ENCODE results near the gene LRBA.
"Not testable (repeated sequence)": the region's sequence is repeated elsewhere in the genome, so short reads cannot be mapped to it uniquely, and the experiment has no call there.

LRBA gene

GRCh38 chr4:150547154-150547838, 467.8 kb downstream of the LRBA start:
- no peak for DNase-seq

GRCh38 chr4:150546286-150546685, 468.8 kb downstream of the LRBA start:
- DNase-seq, result no peak

DNA sequence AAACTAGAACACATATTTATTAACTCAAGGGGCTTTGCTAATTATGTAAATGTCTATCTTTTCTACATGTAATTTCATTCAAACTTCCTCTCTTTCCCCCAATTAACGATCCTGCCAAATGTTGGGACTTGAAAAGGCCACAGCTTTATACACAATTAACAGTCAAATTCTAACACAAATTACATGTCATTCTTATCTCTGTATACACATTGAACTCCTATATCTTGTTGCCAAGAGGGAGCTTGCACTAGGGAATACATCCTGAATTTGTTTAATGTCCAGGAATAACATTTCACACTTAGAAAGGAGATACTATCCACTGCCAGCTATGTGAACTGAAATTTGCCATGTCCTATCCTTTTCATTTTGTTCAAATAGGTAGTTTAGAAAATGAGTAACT, 472.0 kb downstream of the LRBA start:
- no peak for DNase-seq

- DNase-seq, result no peak
Measured at GRCh38 chr4:150541681-150542080, 473.4 kb downstream of the LRBA start.

DNA sequence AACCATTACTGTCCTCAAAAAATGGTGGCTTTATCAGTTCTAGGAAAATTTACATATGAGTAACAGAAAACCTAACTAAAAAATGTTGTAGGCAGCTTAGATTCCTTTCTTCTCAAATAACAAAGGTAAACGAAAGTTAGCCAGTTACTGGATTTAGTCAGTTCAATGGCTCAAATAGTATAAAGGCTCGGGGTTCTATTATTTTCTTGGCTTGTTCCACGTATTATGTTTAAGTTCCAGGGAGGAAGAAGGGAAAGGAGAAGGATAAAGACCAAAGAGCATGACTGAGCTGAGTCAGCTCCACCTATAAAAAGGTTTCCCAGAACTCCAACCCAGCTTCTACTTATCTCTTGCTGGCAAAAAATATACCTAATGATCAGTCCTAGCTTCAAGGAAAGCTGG, 474.1 kb downstream of the LRBA start:
- DNase-seq, result no peak

- no peak for DNase-seq
Measured at GRCh38 chr4:150540536-150540935, 474.5 kb downstream of the LRBA start.

- not testable (repeated sequence) for DNase-seq
Measured at GRCh38 chr4:150537911-150538310, 477.2 kb downstream of the LRBA start.

DNA sequence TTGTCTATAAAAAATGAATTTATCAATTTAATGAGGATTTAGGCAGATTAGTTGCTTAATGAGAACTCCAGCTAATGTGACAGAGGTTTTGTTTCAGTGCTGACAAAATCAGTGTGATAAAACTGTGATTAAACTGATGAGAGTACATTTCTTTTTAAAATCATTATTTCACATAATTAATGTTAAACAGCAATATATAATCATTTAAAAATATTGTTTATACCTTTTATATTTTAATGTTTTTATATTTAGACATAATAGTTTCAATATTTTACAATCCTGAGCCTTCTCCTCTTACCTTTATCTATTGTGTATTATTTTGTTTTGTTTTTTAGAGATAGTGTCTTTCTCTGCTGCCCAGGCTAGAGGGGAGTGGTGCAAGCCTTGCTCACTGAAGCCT, 480.3 kb downstream of the LRBA start:
- no peak for DNase-seq

DNA sequence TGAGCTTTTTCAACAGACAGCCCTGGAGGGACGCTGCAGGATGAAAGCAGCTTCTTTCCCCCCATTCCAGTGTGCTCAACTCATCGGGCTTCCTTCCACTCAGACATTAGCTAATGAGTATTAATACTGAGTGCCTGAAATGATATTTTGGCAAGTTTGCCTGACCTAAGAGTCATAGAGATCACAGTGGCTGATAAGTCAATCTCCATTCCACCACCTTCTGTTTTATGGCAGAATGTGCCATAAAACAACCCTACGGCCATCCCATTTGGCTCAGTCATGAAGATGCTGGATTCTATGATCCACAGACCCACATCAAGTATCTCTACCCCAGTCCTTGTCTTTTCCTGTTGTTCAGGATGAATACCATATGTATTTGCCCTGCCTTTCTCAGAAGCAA, 481.4 kb downstream of the LRBA start:
- DNase-seq, result no peak

DNA sequence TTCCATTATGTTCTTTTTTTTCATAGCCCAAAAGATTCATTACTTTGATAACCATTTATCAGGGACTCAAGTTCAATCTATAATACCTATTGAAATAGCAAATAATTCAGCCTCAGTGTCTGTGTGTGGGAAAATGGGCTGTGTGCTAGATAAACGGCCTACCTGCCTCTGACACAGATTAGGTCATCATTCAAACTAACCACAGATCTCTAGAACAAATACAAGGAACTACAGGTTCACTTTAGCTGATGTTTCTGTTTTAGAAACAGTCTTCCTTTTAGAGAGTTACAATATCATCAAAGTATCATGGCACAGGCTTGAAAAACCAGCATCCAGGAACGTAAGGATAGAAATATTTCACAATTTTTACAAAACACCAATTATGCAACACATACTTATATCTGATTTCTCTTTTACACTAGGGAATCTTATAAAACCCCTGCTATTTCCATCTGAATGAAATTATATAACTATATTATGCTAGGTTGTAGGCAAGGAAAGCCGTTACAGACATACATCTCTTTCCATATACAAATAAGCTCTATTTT, 489.7 kb downstream of the LRBA start:
- no peak for DNase-seq

DNA sequence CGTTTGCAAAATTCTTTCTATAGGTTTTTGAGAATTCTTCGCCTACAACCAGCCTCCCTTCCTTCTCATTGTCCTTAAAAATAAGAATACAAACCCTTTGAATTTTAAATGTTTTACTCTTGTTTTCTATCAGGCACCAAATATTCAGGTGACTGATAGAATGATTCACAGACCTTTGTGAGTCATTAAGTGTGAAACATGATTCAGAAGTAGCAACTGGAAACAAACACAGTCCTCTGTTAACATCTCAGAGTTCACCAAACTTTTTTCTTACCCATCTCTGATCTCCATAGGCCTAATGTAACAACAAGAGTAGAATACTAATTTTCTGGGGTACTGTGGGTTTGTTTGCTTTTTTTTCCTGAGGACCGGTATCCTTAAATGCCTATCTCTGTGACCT, 496.5 kb downstream of the LRBA start:
- no peak for DNase-seq

DNA sequence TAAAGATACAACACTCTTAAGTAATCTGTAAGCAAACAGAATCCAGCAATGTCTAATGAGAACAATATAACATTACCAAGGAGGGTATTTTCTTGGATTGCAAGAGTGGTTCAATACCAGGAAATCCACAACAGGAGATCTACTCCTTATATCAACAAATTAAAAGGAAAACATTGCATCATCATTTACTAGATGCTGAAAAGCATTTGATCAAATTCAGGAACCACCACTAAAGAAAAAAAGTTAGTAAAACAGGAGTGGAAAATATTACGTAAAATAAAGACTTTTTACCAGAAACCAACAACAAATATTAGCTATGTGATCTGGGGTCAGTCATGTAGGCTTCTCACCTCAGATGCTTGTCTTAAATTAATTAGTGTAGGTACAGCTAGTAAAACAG, 499.9 kb downstream of the LRBA start:
- DNase-seq, result no peak

DNA sequence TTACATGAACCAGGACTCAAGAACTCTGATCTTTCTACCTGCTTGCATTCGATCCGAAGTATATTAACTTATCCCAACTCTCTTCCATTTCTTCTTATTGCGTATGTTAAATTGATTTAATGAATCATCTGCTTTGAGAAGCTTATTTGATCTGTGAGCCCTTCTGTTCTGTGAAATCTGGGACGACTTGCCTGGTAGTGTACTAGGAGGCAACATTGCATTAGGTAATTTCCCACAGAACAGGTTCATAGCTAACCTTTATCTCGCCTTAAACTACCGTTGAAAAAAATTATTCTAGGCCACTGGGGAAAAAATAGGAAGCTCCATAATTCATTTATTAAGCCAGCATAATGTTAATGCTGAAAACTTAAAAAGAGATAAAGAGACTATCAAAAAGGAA, 500.4 kb downstream of the LRBA start:
- DNase-seq, result no peak

DNA sequence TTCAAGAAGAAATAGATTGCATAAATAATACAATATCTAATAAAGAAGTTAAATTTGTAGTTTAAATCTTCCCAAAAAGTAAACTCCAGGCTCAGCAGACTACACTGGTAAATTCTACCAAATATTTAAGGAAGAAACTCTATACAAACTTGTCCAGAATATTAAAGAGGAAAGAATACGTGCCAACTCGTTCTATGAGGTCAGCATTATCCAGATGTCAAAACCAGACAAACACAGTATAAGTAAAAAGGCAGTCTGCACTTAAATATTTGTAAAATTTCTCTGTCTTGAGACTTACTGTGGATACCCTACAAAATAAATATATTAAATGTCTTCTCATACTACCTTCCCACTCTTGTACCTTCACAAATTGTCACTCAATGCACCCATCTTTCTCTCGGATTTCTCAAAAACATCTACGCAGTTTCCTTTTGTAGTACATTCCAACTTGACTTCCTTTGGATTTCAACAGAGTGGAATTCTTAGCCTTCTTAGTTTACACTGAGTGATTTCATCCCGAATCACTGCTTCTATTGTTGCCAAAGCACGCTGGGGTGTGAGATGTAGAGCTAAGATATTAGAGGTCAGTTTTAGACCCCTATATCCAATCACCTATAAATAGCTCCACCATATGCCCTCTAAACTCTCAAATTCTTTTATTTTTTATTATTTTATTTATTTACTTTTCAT, 504.8 kb downstream of the LRBA start:
- DNase-seq, result no peak

DNA sequence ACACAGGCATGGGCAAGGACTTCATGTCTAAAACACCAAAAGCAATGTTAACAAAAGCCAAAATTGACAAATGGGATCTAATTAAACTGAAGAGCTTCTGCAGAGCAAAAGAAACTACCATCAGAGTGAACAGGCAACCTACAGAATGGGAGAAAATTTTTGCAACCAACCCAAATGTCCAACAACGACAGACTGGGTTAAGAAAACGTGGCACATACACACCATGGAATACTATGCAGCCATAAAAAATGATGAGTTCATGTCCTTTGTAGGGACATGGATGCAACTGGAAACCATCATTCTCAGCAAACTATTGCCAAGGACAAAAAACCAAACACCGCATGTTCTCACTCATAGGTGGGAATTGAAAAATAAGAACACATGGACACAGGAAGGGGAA, 507.4 kb downstream of the LRBA start:
- not testable (repeated sequence) for DNase-seq

GRCh38 chr4:150501983-150502382, 513.1 kb downstream of the LRBA start:
- no peak for DNase-seq

- DNase-seq, result no peak
Measured at GRCh38 chr4:150501009-150501727, 513.9 kb downstream of the LRBA start.

GRCh38 chr4:150497612-150498011, 517.5 kb downstream of the LRBA start:
- DNase-seq, result no peak

GRCh38 chr4:150495550-150495949, 519.5 kb downstream of the LRBA start:
- no peak for DNase-seq

GRCh38 chr4:150493851-150494250, 521.2 kb downstream of the LRBA start:
- no peak for DNase-seq

GRCh38 chr4:150491132-150492049, 523.7 kb downstream of the LRBA start:
- no peak for DNase-seq

DNA sequence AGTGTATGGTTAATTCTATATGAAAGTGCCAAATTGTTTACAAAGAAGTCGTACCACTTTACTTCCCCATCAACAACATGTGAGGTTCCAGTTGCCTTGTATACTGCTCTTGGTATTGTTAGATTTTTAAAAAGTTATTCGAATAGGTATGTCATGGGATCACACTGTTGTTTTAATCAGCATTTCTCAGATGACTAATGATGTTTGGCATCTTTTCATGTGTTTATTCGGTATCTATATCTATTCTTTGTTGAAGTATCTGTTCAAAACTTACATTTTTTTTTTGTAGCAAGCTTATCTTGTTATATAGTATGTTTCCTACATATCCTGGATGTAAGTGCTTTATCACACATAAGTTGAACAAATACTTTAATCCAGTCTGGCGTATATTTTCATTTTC, 532.5 kb downstream of the LRBA start:
- DNase-seq, result no peak

DNA sequence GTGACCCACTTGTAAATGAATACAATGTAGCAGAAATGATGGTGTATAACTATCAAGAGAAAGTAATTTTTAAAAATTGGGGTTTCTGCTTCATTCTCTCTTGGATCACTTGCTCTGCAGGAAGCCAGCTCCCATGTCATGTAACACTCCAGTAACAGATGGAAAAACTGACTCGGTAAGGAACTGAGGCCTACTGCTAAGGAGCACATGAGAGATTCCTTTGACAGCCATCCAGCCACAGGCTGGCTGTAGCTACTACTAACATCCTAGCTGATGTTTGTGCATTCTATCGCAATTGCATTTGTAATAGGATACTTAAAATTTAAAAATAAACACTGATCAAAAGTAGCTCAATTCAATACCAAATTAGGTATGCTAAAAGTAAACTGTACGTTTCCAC, 535.4 kb downstream of the LRBA start:
- DNase-seq, result no peak

Data from CD4-positive, alpha-beta T cell treated with Interleukin-10 for 1 hour (primary cell).